HEK293T (cell line): ENCODE measurements around the gene LRRC4B.

Experiments used
- ARNT ChIP-seq: fragments of 450-650 bp; IDR thresholded peaks from 2 replicates; pipeline ENCODE4 v1.6.1; 2017; ENCODE audit warnings: mild to moderate bottlenecking
- BHLHE40 ChIP-seq: fragments of 450-650 bp; IDR thresholded peaks from 2 replicates; pipeline ENCODE4 v1.6.1; 2016; ENCODE audit warnings: mild to moderate bottlenecking, moderate library complexity, borderline replicate concordance
- FOXA1 ChIP-seq: fragments of 450-650 bp; IDR thresholded peaks from 2 replicates; pipeline ENCODE4 v1.6.1; 2016; ENCODE audit warnings: mild to moderate bottlenecking
- FOXM1 ChIP-seq: fragments of 450-650 bp; IDR thresholded peaks from 2 replicates; pipeline ENCODE4 v1.6.1; 2017; ENCODE audit warnings: mild to moderate bottlenecking, borderline replicate concordance
- LEF1 ChIP-seq: fragments of 450-650 bp; IDR thresholded peaks from 2 replicates; pipeline ENCODE4 v1.6.1; 2017; ENCODE audit warnings: mild to moderate bottlenecking, borderline replicate concordance
- SP1 ChIP-seq: fragments of 450-650 bp; IDR thresholded peaks from 2 replicates; pipeline ENCODE4 v1.6.1; 2017
- TARDBP ChIP-seq: fragments of 450-650 bp; IDR thresholded peaks from 2 replicates; pipeline ENCODE4 v1.6.1; 2016

- TF ChIP-seq LEF1 (no peak), ARNT (no peak), FOXA1 (no peak), BHLHE40 (no peak), FOXM1 (no peak), SP1 (no peak), TARDBP (no peak)
These were observed 69.8 kb downstream of the LRRC4B start for GRCh38 chr19:50498219-50499056.
